ENCODE results near the gene SIGLEC8. TPM values are rescaled to one million over a fixed set of nuclear protein-coding genes. Genes with fewer than 3 reads are reported as not detected.

Gene SIGLEC8
- total and polyA plus RNA-seq, 12 donors: 0.33 to 34.0 (median 5.5) TPM

DNA sequence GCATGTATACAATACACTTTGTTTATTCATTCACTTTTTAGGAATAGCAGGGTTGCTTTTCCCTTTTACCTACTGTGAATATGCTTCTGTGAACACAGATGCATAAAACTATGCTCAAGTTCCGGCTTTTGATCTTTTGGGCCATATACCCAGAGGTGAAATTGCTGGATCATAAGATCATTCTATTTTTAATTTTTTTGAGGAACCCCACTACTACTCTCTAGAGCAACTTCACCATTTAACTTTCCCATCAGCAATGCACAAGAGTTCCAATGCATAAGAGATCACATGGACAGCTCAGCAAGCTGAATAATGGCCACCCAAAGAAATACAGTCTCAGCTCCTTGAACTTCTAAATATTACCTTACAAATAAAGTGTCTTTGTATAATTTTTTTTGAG, 23.8 kb downstream of the SIGLEC8 start:
- H3K27me3 ChIP-seq: no peaks in the 10 kb centered on the region
- TF ChIP-seq CTCF (IDR thresholded peaks at IDR 0.05) (no peak), POLR2A (IDR thresholded peaks at IDR 0.05) (no peak)
- no peak for DNase-seq
- H3K4me1 ChIP-seq (replicated peaks in 1 of 2): no peaks in the 10 kb centered on the region
- no peaks in the 10 kb centered on the region for H3K36me3 ChIP-seq (replicated peaks in 1 of 2)
- no peaks in the 10 kb centered on the region for H3K9me3 ChIP-seq (replicated peaks in 1 of 3)
- no peak overlapping the region for H3K4me3 ChIP-seq
- 38 to 67% (median 47%) methylated on average over 1 of the region's 1 CpG for WGBS, 4 donors
- intact Hi-C loops (cut with DNase I): no loop called here
- H3K27ac ChIP-seq: no peak overlapping the region

DNA sequence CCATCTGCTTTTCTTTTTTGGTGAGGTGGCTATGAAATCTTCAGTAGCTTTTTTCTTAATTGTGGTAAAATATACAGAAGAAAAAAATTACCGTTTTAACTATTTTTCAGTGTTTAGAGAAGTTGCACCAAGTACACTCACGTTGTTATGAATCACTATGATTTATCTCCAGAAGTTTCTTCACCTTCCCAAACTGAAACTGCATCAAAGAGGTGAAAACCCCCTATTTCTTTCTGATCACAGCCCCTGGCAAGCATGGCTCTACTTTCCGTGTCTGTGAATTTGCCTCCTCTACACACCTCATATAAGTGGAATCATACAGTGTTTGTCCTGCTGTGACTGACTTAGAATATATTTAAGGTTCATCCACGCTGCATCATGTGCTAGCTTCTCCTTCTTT, 25.2 kb downstream of the SIGLEC8 start:
- Histone ChIP-seq H3K4me1 (replicated peaks in 1 of 2) (no peaks in the 10 kb centered on the region), H3K27ac (no peak overlapping the region), H3K27me3 (no peaks in the 10 kb centered on the region), H3K9me3 (replicated peaks in 1 of 3) (no peaks in the 10 kb centered on the region), H3K36me3 (replicated peaks in 1 of 2) (no peaks in the 10 kb centered on the region), H3K4me3 (no peak overlapping the region)
- TF ChIP-seq POLR2A (IDR thresholded peaks at IDR 0.05) (no peak), CTCF (IDR thresholded peaks at IDR 0.05) (no peak)
- intact Hi-C loops (cut with DNase I): no loop called here
- no peak for DNase-seq
- WGBS, 4 donors: 42 to 61% (median 47%) methylated on average over 4 of the region's 4 CpGs

- WGBS, 4 donors: 41 to 61% (median 43%) methylated on average over 3 of the region's 3 CpGs
- H3K36me3 ChIP-seq (replicated peaks in 1 of 2): no peaks in the 10 kb centered on the region
- H3K4me3 ChIP-seq: no peak overlapping the region
- H3K27ac ChIP-seq: peak overlapping the region in 1 of 5 donors; percentile 72
- TF ChIP-seq POLR2A (IDR thresholded peaks at IDR 0.05) (no peak), CTCF (IDR thresholded peaks at IDR 0.05) (no peak)
- H3K27me3 ChIP-seq: no peaks in the 10 kb centered on the region
- H3K9me3 ChIP-seq (replicated peaks in 1 of 3): no peaks in the 10 kb centered on the region
- DNase-seq: no peak
- intact Hi-C loops (cut with DNase I): no loop called here
- no peaks in the 10 kb centered on the region for H3K4me1 ChIP-seq (replicated peaks in 1 of 2)
Observed at GRCh38 chr19:51431124-51431523, 27.1 kb downstream of the SIGLEC8 start.

- WGBS, 4 donors: 33 to 53% (median 33%) methylated on average over 3 of the region's 3 CpGs
- Histone ChIP-seq H3K36me3 (replicated peaks in 1 of 2) (no peaks in the 10 kb centered on the region), H3K9me3 (replicated peaks in 1 of 3) (no peaks in the 10 kb centered on the region), H3K27ac (no peak overlapping the region), H3K4me3 (no peak overlapping the region), H3K27me3 (no peaks in the 10 kb centered on the region), H3K4me1 (replicated peaks in 1 of 2) (no peaks in the 10 kb centered on the region)
- TF ChIP-seq CTCF (IDR thresholded peaks at IDR 0.05): no peak
- TF ChIP-seq POLR2A (IDR thresholded peaks at IDR 0.05): no peak
- no peak for DNase-seq
- intact Hi-C loops (cut with DNase I): no loop called here
Observed at GRCh38 chr19:51430221-51430620, 28.0 kb downstream of the SIGLEC8 start.
